WTC11 (cell line): ENCODE results near the gene CHMP5. TPM values are rescaled to one million over a fixed set of nuclear protein-coding genes. Genes with fewer than 3 reads are reported as not detected.

ENCODE experiments used
- ATAC-seq: fragments of 200-7000 bp; cut with Tn5 transposase; 2 replicates; pipeline ENCODE4 v1.10.0; 2021; ENCODE audit warnings: mild to moderate bottlenecking, moderate library complexity
- CTCF ChIA-PET: fragments of 300-600 bp; sonication (Branson Sonifier 250); formaldehyde crosslinking; loops from one replicate; lab custom pipeline; 2021; ENCODE audit warnings: antibody characterized with exemption; lab: Charles Lee
- POLR2A ChIA-PET: fragments of 350-600 bp; sonication (Branson Sonifier 250); formaldehyde crosslinking; loops from one replicate; lab custom pipeline; 2021; ENCODE audit warnings: antibody characterized with exemption; lab: Charles Lee
- DNase-seq: peaks from one replicate; pipeline ENCODE4 v3.0.0; 2021; ENCODE audit warnings: low spot score
- H3K27ac Mint-ChIP-seq: 2 replicates; pipeline ENCODE4 v1.8.0; 2021; ENCODE audit warnings: mixed read lengths
- H3K27me3 Mint-ChIP-seq: 2 replicates; pipeline ENCODE4 v1.8.0; 2021; ENCODE audit warnings: low read depth, mild to moderate bottlenecking, moderate library complexity, mixed read lengths
- H3K36me3 Mint-ChIP-seq: 2 replicates; pipeline ENCODE4 v1.8.0; 2021; ENCODE audit warnings: mixed read lengths
- H3K4me1 Mint-ChIP-seq: 2 replicates; pipeline ENCODE4 v1.8.0; 2022; ENCODE audit warnings: mixed read lengths
- H3K4me3 Mint-ChIP-seq: 2 replicates; pipeline ENCODE4 v1.8.0; 2021; ENCODE audit warnings: mild to moderate bottlenecking, moderate library complexity, mixed read lengths
- H3K9me3 Mint-ChIP-seq: 2 replicates; pipeline ENCODE4 v1.8.0; 2021; ENCODE audit warnings: mixed read lengths
- CREB1 ChIP-seq: sonication (generic); formaldehyde crosslinking; IDR thresholded peaks from 2 replicates; pipeline ENCODE4 v1.8.0; 2023; ENCODE audit warnings: mild to moderate bottlenecking, missing genetic modification reagents
- CREM ChIP-seq: sonication (generic); formaldehyde crosslinking; IDR thresholded peaks from 2 replicates; pipeline ENCODE4 v1.8.1; 2022; ENCODE audit warnings: mild to moderate bottlenecking, missing genetic modification reagents, moderate library complexity
- ELF4 ChIP-seq: sonication (generic); formaldehyde crosslinking; IDR thresholded peaks from 2 replicates; pipeline ENCODE4 v1.8.1; 2022; ENCODE audit warnings: low read depth, mild to moderate bottlenecking, moderate library complexity, missing genetic modification reagents
- EMX1 ChIP-seq: fragments of 250-450 bp; sonication (Bioruptor Pico); IDR thresholded peaks from 2 replicates; pipeline ENCODE4 v1.8.0; 2021; ENCODE audit warnings: mild to moderate bottlenecking
- ESRRA ChIP-seq: sonication (generic); formaldehyde crosslinking; IDR thresholded peaks from 2 replicates; pipeline ENCODE4 v1.8.1; 2022; ENCODE audit warnings: mild to moderate bottlenecking, missing genetic modification reagents, borderline replicate concordance
- FOXJ3 ChIP-seq: sonication (generic); formaldehyde crosslinking; IDR thresholded peaks from 2 replicates; pipeline ENCODE4 v1.9.0; 2021; ENCODE audit warnings: missing genetic modification reagents, mild to moderate bottlenecking, borderline replicate concordance
- HMGA2 ChIP-seq: fragments of 250-450 bp; sonication (Bioruptor Pico); IDR thresholded peaks from 2 replicates; pipeline ENCODE4 v1.4.0; 2021; ENCODE audit warnings: mild to moderate bottlenecking, moderate library complexity
- IRF2 ChIP-seq: sonication (generic); formaldehyde crosslinking; IDR thresholded peaks from 2 replicates; pipeline ENCODE4 v1.8.0; 2022; ENCODE audit warnings: low read depth, missing genetic modification reagents, borderline replicate concordance
- NFATC4 ChIP-seq: fragments of 250-450 bp; sonication (Bioruptor Pico); IDR thresholded peaks from 2 replicates; pipeline ENCODE4 v1.9.0; 2021; ENCODE audit warnings: mild to moderate bottlenecking
- NFE2L1 ChIP-seq: sonication (generic); formaldehyde crosslinking; IDR thresholded peaks from 2 replicates; pipeline ENCODE4 v1.8.1; 2023; ENCODE audit warnings: missing genetic modification reagents
- NFYB ChIP-seq: sonication (generic); formaldehyde crosslinking; conservative IDR thresholded peaks from 2 replicates; pipeline ENCODE4 v1.8.0; 2022; ENCODE audit warnings: low read depth, missing genetic modification reagents
- NR1H2 ChIP-seq: sonication (generic); formaldehyde crosslinking; IDR thresholded peaks from 2 replicates; pipeline ENCODE4 v1.9.0; 2021; ENCODE audit warnings: mild to moderate bottlenecking, moderate library complexity, missing genetic modification reagents
- RORB ChIP-seq: fragments of 250-450 bp; sonication (Bioruptor Pico); IDR thresholded peaks from 2 replicates; pipeline ENCODE4 v1.9.0; 2021; ENCODE audit warnings: mild to moderate bottlenecking
- SMAD4 ChIP-seq: sonication (generic); formaldehyde crosslinking; IDR thresholded peaks from 2 replicates; pipeline ENCODE4 v1.8.0; 2022; ENCODE audit warnings: mild to moderate bottlenecking, missing genetic modification reagents
- ZNF121 ChIP-seq: sonication (generic); formaldehyde crosslinking; IDR thresholded peaks from 2 replicates; pipeline ENCODE4 v1.8.0; 2023; ENCODE audit warnings: missing genetic modification reagents
- ZNF416 ChIP-seq: fragments of 250-450 bp; sonication (Bioruptor Pico); IDR thresholded peaks from 2 replicates; pipeline ENCODE4 v1.9.0; 2021; ENCODE audit warnings: mild to moderate bottlenecking, inconsistent platforms
- ZNF423 ChIP-seq: fragments of 250-450 bp; sonication (Bioruptor Pico); IDR thresholded peaks from 2 replicates; pipeline ENCODE4 v2.1.2; 2022; ENCODE audit warnings: mild to moderate bottlenecking, moderate library complexity
- ZNF671 ChIP-seq: fragments of 250-450 bp; sonication (Bioruptor Pico); IDR thresholded peaks from 2 replicates; pipeline ENCODE4 v1.8.0; 2021; ENCODE audit warnings: mild to moderate bottlenecking
- total RNA-seq: library from RNA; stranded (reverse); gene quantifications from 3 replicates; pipeline ENCODE4 v1.2.3, GENCODE V29; 2021
- TF ChIP-seq, protein P1 (sequence below): sonication (generic); formaldehyde crosslinking; IDR thresholded peaks from 2 replicates; pipeline ENCODE4 v1.8.0; 2023; ENCODE audit warnings: mild to moderate bottlenecking, missing genetic modification reagents
- TF ChIP-seq, protein P2 (sequence below): sonication (generic); formaldehyde crosslinking; IDR thresholded peaks from 2 replicates; pipeline ENCODE4 v1.8.1; 2022; ENCODE audit warnings: mild to moderate bottlenecking, missing genetic modification reagents, moderate library complexity, borderline replicate concordance

Gene CHMP5
- total RNA-seq, 1 experiment from 2014 or later: 46.2 TPM

GRCh38 chr9:33231623-33231942 lies 33.3 kb upstream of the CHMP5 start:
- no peak for TF ChIP-seq IRF2
- TF ChIP-seq, protein P1, sequence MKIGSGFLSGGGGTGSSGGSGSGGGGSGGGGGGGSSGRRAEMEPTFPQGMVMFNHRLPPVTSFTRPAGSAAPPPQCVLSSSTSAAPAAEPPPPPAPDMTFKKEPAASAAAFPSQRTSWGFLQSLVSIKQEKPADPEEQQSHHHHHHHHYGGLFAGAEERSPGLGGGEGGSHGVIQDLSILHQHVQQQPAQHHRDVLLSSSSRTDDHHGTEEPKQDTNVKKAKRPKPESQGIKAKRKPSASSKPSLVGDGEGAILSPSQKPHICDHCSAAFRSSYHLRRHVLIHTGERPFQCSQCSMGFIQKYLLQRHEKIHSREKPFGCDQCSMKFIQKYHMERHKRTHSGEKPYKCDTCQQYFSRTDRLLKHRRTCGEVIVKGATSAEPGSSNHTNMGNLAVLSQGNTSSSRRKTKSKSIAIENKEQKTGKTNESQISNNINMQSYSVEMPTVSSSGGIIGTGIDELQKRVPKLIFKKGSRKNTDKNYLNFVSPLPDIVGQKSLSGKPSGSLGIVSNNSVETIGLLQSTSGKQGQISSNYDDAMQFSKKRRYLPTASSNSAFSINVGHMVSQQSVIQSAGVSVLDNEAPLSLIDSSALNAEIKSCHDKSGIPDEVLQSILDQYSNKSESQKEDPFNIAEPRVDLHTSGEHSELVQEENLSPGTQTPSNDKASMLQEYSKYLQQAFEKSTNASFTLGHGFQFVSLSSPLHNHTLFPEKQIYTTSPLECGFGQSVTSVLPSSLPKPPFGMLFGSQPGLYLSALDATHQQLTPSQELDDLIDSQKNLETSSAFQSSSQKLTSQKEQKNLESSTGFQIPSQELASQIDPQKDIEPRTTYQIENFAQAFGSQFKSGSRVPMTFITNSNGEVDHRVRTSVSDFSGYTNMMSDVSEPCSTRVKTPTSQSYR (CRISPR knock-in tag): no peak
- TF ChIP-seq NFATC4: no peak
- TF ChIP-seq CREM (CRISPR knock-in tag): no peak
- TF ChIP-seq ESRRA (CRISPR knock-in tag): no peak
- TF ChIP-seq ZNF671 (CRISPR knock-in tag): no peak
- no peak for TF ChIP-seq ZNF121
- TF ChIP-seq NFYB (CRISPR knock-in tag): no peak
- TF ChIP-seq, protein P2, sequence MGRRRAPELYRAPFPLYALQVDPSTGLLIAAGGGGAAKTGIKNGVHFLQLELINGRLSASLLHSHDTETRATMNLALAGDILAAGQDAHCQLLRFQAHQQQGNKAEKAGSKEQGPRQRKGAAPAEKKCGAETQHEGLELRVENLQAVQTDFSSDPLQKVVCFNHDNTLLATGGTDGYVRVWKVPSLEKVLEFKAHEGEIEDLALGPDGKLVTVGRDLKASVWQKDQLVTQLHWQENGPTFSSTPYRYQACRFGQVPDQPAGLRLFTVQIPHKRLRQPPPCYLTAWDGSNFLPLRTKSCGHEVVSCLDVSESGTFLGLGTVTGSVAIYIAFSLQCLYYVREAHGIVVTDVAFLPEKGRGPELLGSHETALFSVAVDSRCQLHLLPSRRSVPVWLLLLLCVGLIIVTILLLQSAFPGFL (CRISPR knock-in tag): no peak
- TF ChIP-seq ZNF423 (CRISPR knock-in tag): no peak
- TF ChIP-seq NR1H2 (CRISPR knock-in tag): no peak
- TF ChIP-seq EMX1: no peak
- no peak for TF ChIP-seq NFE2L1 (CRISPR knock-in tag)
- no peak for TF ChIP-seq ELF4 (CRISPR knock-in tag)
- no peak for TF ChIP-seq RORB (CRISPR knock-in tag)
- TF ChIP-seq, all 79 proteins: peak for 0
- no peaks in the 10 kb centered on the region for H3K36me3 Mint-ChIP-seq
- H3K9me3 Mint-ChIP-seq: no peaks in the 10 kb centered on the region
- no peak overlapping the region for H3K27ac Mint-ChIP-seq
- H3K4me3 Mint-ChIP-seq: no peak overlapping the region
- H3K27me3 Mint-ChIP-seq: peaks cover 21% of the 10 kb centered on the region
- no peak for DNase-seq
- CTCF ChIA-PET: no interaction called here
- no peak for ATAC-seq
- no peaks in the 10 kb centered on the region for H3K4me1 Mint-ChIP-seq
- POLR2A ChIA-PET: interaction anchor here (0.6 kb wide), 1 partner anchor 143 kb away, joined by 3 read pairs; no protein-coding TSS in a partner anchor

GRCh38 chr9:33232815-33233214 lies 32.0 kb upstream of the CHMP5 start:
- CTCF ChIA-PET: interaction anchor here (1.8 kb wide), 1 partner anchor 10 kb away, joined by 4 read pairs; no protein-coding TSS in a partner anchor
- no peak overlapping the region for H3K4me3 Mint-ChIP-seq
- H3K4me1 Mint-ChIP-seq: no peaks in the 10 kb centered on the region
- H3K36me3 Mint-ChIP-seq: no peaks in the 10 kb centered on the region
- ATAC-seq (no peak), DNase-seq (no peak)
- H3K27me3 Mint-ChIP-seq: peaks cover 24% of the 10 kb centered on the region
- no peaks in the 10 kb centered on the region for H3K9me3 Mint-ChIP-seq
- POLR2A ChIA-PET: no interaction called here
- H3K27ac Mint-ChIP-seq: no peak overlapping the region
- no peak for TF ChIP-seq CREB1 (CRISPR knock-in tag)
- no peak for TF ChIP-seq HMGA2 (CRISPR knock-in tag)
- no peak for TF ChIP-seq ZNF416 (CRISPR knock-in tag)
- no peak for TF ChIP-seq NFE2L1 (CRISPR knock-in tag)
- no peak for TF ChIP-seq FOXJ3 (CRISPR knock-in tag)
- TF ChIP-seq NFYB (CRISPR knock-in tag): no peak

- no peaks in the 10 kb centered on the region for H3K9me3 Mint-ChIP-seq
- ChIA-PET POLR2A (no interaction called here), CTCF (interaction anchor here (1.8 kb wide), 1 partner anchor 9 kb away, joined by 4 read pairs; no protein-coding TSS in a partner anchor)
- DNase-seq (no peak), ATAC-seq (no peak)
- H3K27ac Mint-ChIP-seq: no peak overlapping the region
- no peaks in the 10 kb centered on the region for H3K4me1 Mint-ChIP-seq
- no peak overlapping the region for H3K4me3 Mint-ChIP-seq
- H3K36me3 Mint-ChIP-seq: no peaks in the 10 kb centered on the region
- peaks cover 24% of the 10 kb centered on the region for H3K27me3 Mint-ChIP-seq
- no peak for TF ChIP-seq SMAD4
Observed at GRCh38 chr9:33233626-33234342, 31.1 kb upstream of the CHMP5 start.
